Colon (tissue), 2 donors: Measurements from ENCODE around the gene FGL2.
"Not testable (repeated sequence)": the region's sequence is repeated elsewhere in the genome, so short reads cannot be mapped to it uniquely, and the experiment has no call there.

Experiments
- FAIRE-seq: peaks from 2 replicates; lab custom pipeline; 2012; peaks lifted over from hg19 to GRCh38; lab: Jason Lieb, UNC
- donor health status: control.
- donor health status: control.

FGL2 gene

DNA sequence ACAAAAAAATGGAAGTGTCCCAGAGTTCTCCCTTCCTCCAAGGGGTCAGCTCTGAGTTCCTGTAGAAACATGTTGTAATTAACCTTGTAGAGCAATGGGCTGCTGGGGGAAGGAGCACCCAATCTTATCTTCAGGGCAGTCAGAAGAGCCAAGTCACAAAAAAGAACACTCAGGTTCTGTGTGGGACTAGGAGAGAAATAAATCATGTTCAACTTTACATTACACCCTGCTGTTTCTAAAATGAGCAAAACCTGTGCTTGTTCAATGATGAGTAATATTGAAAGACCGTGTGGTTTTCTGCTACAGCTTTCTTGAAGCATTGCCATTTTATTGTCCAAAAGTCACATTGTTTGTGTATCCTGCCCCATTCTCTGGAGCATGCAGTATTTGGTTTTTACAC, 42.6 kb downstream of the FGL2 start:
- FAIRE-seq, result not testable (repeated sequence)

DNA sequence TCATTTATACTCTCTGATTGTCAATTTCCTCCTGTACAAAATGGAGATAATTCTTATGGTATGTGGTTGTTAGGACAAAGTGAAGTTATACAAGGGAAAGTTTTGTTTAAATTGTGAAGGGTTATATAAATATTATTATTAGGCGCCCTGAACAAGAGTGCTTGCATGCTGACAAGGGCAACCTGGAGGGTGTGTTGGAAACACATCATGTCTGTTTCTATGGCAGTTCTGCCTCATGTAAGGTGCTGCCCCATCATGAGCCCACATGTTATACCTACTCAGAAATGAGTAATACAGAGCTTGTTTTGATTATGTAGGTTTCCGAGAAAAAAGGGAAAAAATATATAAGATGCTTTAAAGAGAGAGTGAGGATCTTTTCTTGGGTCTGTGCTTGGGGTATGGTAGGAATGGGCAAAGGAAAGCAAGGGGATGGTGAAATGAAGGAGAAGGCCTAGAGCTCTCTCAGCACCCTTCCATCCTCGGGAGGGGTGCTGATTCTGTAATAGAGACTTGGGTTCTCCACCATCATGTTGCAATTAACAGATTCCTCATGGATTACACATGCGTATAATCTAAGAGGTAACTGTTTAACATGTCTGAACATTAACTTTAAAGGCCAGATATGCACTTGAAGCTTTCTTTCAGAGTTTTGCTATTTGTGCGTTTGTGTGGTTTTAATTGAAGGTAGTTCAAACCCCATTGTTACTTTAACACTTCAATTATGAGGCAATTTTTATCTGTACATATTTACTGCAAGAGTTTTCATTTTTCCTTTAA, 43.8 kb downstream of the FGL2 start:
- not testable (repeated sequence) for FAIRE-seq

DNA sequence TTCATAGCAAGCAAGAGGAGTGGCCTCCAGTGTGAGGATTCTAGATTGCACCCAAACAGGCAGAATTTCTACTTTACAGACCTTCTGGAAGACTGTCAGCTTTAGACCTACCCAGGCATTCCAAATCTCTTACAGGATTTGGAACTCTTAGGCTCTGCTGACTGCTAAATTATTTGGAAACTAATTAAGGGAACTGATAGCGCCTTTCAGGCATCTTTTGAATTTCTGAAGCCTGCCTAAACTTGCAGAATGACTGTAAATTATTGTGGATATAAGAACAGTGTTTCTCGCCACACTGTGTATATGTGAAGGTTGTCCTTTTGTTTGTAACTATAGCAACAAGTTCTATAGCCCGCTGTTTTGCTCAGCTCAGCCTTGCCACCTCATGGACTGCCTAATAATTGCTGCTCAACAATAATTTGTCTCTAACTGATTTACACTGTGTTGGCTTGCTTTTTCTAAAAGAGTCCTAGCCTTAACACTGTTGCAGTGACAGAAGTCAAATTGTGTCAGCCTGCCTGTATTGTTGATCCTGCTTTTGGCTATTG, 44.6 kb downstream of the FGL2 start:
- not testable (repeated sequence) for FAIRE-seq

DNA sequence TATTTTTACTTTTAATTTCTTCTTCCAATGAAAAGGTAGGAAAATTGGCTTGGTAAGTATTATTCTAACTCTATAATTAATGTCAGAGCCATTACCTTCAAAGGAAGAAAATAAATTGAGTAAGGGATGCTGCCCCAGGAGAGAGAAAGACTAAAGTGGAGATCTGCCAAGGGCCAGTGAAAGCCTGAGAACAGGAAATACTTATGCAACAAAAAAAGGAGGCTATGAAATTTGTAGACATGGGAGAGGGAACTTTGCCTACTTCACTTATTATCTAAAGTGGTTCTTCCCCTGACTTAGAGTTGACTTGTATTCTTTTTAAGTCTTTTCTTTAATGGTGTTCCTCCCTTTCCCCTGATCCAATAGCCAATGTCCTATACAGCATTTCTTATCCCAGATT, 47.4 kb downstream of the FGL2 start:
- FAIRE-seq, result not testable (repeated sequence)
